Measurements from ENCODE around the gene CAMK2N1. TPM values are rescaled to one million over a fixed set of nuclear protein-coding genes. Genes with fewer than 3 reads are reported as not detected.

CAMK2N1 gene
- total RNA-seq, 1 experiment from 2014 or later: 4.7 TPM

DNA sequence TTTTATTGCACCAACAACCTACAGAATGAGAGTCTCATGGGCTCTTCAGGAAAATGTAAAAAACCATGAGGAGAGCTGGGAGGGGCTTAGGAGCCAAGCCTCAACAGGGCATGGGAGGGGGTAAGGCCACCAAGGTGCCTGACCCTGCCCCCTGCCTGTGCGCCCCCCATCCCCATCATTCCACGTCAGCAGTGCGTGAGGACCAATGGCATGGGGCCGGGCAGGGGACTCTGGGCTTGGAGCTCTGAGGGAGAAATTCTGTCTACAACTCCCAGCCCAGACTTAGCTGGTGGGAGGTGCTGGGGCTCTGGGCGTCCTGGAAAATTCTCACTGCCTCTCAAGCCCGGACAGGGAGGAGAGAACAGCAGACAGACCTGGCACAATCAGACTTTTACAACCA lies 5.2 kb upstream of the CAMK2N1 start:
- H3K27ac ChIP-seq: no peak overlapping the region
- no peaks in the 10 kb centered on the region for H3K36me3 ChIP-seq
- H3K4me1 ChIP-seq: peaks cover 11% of the 10 kb centered on the region
- H3K27me3 ChIP-seq: peaks cover 28% of the 10 kb centered on the region
- no peaks in the 10 kb centered on the region for H3K9me3 ChIP-seq (replicated peaks)
- no peak overlapping the region for H3K4me3 ChIP-seq
- DNase-seq: no peak

DNA sequence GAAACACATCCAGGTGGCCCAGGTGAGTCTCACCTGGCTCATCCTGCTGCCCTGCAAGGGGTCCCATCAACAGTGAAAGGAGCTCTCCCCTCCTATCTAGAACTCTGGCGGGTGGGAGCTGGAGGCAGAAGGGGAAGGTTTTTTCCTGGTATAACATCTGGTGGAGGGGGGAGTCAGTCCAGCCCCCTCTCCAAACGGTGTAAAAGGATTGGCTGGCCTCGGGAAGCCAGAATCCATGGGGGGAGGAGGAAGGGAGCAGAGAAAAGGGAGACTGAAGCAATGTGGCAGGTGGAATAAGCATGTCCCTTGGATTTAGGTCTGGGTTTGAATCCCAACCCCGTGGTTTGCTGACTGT lies 1.2 kb upstream of the CAMK2N1 start:
- Histone ChIP-seq H3K36me3 (no peaks in the 10 kb centered on the region), H3K27me3 (peaks cover 28% of the 10 kb centered on the region), H3K4me3 (no peak overlapping the region; the same call in 1 of the 2 replicates), H3K27ac (no peak overlapping the region), H3K9me3 (replicated peaks) (no peaks in the 10 kb centered on the region), H3K4me1 (peaks cover 10% of the 10 kb centered on the region; the same call in 1 of the 2 replicates)
- DNase-seq: peak in 1 of 2 experiments; percentile 41

DNA sequence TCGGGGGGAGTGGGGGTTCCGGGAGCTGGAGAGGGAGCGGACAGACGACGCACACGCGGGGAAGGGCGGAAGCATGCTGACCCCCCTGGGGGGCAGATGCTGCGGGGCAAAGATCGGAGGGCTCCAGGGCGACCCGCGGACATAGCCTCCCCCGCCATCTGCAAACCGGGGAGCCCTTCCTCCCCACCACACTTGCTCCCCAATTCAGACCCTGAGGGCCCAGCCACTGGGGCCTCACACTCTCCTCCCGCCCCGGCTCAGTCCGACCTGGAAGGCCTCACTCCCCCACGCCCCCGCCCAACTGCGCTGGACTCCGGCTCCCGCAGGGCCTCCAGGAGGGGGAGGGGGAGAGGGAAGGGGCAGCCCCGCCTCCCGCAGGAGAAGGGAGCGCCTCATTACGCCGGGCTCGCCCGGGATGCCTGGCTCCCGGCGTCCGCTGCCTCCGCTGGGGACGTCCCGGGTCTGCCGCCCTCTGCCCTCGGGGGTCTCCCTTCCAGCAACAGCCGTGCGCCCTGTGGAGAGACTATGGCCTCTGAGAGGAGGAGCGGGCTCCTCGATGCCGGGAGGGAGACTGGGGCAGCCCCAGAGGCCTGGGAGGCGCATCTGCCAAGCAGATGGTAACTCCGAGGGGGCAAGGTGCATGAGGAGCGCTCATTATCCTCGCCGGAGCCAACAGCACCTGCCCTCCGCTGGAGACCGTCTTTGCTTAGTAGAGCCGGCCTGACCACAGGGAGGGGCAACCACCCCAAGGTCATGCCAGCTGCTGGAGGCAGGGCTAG lies 636 bp upstream of the CAMK2N1 start:
- peak overlapping the region; percentile 38; the same call in 1 of the 2 replicates for H3K27ac ChIP-seq
- DNase-seq: peak; percentile 81 to 83
- no peaks in the 10 kb centered on the region for H3K36me3 ChIP-seq
- peaks cover 10% of the 10 kb centered on the region; the same call in 1 of the 2 replicates for H3K4me1 ChIP-seq
- peaks cover 25% of the 10 kb centered on the region for H3K27me3 ChIP-seq
- no peaks in the 10 kb centered on the region for H3K9me3 ChIP-seq (replicated peaks)
- H3K4me3 ChIP-seq: peak overlapping the region; percentile 78

DNA sequence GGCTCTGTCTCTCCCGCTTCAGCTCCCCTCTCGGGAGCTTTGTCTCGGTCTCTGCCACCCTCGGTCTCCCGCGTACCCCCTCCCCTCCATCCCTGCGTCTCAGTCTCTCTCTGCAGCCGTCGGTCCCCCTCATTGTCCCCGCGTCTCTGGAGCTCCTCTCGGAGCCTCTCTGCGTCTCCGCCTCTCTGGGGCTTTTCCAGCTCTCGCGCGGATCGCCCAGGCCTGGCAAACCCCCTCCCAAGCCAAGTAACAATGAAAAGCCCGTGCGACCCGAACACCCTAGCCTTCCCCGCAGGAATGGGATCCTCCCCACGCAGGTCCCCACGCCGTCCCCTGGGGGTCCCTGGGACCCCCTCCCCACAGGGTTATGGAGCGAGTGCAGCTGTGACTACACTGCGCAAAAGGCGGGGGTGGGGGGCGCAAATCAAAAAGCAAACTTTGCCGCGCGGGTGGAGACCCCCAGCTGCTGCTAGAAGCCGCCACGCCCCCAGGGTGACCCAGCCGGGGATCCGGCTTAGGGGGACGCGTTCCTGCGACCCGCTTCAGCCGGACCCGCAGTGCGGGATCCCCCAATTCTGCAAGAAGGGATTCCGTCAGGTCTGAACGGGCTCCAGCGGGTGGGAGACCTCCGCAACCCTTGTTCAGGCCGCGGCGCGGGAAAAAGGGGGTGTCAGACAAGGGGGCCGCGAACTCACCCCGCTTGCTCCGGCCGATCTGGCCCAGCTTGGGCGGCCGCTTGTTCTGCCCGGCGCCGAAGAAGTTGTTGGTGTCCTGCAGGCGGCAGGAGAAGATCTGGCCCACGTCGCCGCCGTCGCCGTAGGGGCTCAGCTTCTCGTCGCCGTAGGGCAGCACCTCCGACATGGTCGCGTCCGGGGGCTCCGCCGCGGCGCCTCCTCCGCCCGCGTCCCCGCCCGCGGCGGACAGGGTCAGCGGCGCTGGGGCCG lies 1.2 kb downstream of the CAMK2N1 start:
- Histone ChIP-seq H3K9me3 (replicated peaks) (no peaks in the 10 kb centered on the region), H3K36me3 (no peaks in the 10 kb centered on the region), H3K27me3 (peaks cover 15% of the 10 kb centered on the region), H3K27ac (no peak overlapping the region), H3K4me3 (peak overlapping the region; percentile 78), H3K4me1 (peaks cover 10% of the 10 kb centered on the region; the same call in 1 of the 2 replicates)
- peak; percentile 24 to 36 for DNase-seq

DNA sequence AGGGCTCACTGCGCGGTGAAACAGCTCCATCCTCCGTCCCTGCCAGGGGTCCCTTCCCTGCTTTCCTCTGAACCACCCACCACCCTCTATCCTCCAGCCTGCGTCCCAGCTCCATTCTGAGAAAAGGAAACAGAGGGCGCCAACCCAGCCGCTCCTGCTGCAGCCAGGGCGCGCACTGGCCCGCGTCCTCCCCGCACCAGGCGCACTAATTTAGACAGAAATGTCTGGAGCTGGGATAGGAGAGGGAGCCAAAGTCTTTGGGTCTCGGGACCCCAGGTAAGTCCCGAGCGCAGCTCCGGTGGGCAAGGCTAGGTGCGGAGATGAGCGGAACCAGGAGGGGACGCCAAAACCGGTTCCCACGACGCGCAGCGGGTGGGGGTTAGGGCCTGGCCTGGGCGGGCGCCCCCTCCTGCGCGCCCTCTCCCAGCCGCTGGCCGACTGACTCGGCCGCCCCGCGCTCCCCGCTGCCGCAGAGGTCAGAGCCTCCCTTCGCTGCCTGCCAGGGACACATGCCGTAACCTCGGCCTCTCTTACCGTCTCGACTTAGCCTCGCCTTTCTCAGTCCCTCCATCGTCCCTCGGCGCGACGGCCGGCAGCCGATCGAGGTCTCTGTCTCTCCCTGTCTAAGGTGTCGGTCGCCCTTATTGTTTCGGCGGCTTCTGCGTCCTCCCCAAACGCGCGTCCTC lies 2.0 kb downstream of the CAMK2N1 start:
- Histone ChIP-seq H3K9me3 (replicated peaks) (no peaks in the 10 kb centered on the region), H3K36me3 (no peaks in the 10 kb centered on the region), H3K27ac (no peak overlapping the region), H3K4me1 (peaks cover 10% of the 10 kb centered on the region; the same call in 1 of the 2 replicates), H3K27me3 (peaks cover 11% of the 10 kb centered on the region), H3K4me3 (no peak overlapping the region)
- DNase-seq: no peak

DNA sequence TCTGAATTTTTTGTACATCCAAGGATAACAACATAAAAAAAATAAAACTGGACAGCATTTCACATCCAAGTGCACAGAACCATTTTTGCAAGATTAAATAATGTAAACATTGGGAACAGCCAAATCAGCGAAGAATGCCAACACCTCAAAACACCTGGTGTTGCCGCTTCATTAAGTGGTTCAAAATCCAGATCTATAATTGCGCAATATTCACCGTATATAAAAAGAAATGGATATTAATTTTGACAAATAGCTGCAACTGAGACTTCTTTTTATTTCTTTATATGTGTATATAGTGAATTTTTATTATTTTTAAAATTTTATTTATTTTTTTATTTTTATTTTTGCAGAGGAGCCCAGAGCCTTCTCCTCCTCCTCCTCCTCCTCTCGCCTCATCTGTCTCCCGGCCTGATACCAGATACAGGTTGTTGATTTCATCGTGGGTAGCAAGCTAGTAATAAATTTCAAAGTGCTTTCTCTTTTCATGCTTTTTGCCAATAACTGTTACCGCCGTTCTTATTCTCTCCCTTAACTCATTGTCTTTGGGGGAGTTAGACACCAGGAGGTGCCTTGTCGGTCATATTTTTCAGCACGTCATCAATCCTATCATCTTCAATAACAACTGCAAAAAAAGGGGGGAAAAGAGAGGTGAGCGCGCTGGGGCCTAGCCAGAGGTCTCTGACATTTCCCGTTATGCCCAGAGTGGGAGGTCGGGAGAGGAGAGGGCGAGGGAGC lies 2.7 kb downstream of the CAMK2N1 start:
- Histone ChIP-seq H3K27ac (no peak overlapping the region), H3K36me3 (no peaks in the 10 kb centered on the region), H3K4me1 (peaks cover 17% of the 10 kb centered on the region), H3K9me3 (replicated peaks) (no peaks in the 10 kb centered on the region), H3K4me3 (no peak overlapping the region), H3K27me3 (peaks cover 11% of the 10 kb centered on the region)
- DNase-seq: no peak

DNA sequence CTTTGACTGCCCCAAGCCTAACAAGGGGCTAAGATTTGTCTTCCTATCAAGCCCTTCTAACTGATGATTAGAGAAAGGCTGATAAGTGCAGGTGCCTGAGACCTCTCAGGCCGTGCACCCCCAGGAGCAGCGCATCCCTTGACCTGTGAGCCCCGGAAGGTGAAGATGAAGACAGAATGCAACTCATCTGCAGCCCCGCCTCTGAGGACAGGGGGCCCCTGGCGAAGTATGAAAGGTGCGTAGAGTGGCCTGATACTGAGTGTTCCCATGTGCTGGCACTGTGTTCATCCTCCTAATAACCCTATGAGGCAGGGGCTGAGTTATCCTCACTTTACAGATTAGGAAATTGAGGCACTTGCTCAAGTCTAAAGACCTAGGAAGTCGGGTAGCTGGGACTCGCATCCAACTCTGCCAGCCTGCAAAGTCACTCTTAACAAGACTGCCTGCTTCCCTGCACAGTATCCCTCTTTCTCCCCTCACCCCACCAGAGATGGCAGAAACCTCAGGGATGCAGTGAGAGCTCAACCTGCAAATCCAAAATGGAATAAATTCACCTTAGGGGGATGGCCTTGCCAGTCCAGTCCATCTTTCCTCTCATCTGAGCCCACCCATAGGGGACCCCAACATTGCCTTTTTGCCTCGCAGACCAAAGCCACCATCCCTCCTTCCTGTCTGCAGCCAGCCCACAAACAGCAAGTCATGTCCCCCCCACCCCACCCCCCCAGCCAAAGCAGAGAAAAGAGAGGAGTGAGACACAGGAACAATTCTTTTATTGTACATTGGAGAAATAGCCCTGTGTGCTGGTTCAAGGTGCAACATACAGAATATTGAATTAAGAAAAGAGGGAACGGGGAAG lies 4.1 kb downstream of the CAMK2N1 start:
- peaks cover 31% of the 10 kb centered on the region for H3K4me1 ChIP-seq
- no peak overlapping the region for H3K27ac ChIP-seq
- H3K4me3 ChIP-seq: no peak overlapping the region
- H3K9me3 ChIP-seq (replicated peaks): no peaks in the 10 kb centered on the region
- no peaks in the 10 kb centered on the region for H3K36me3 ChIP-seq
- peaks cover 2% of the 10 kb centered on the region; the same call in 1 of the 2 replicates for H3K27me3 ChIP-seq
- DNase-seq: no peak

DNA sequence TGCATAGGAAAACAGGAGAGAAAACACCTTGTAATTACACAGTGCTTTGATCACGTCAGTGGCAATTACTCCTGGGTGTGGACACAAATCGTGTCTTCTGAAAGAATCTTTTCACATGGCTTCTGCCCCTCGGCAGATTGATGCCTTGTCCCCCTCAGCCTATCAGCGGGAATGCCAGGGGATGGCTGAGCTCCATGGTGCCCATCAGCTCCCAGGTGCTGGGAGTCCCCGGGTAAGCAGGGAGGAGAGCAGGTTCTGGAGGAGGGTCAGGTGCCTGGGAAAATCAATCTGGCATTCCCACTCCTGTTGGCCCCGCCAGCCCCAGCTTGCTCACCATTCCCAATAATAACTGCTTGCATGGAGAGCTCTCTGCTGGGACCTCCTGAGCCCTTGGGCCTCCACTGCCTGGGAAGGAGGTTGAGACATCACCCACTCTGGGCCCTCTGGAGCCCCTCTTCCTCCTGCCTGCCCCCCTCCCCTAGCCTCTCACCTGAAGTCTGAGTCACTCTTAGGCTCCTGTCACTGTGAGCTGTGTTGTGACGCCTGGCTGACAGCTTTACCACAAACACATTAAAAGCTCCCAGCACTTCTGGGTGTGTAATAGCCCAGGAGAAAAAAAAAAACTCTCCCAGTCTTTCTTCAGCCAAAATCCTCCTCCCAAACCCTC lies 4.9 kb downstream of the CAMK2N1 start:
- Histone ChIP-seq H3K27me3 (no peaks in the 10 kb centered on the region), H3K9me3 (replicated peaks) (no peaks in the 10 kb centered on the region), H3K4me3 (no peak overlapping the region), H3K36me3 (no peaks in the 10 kb centered on the region), H3K27ac (no peak overlapping the region), H3K4me1 (peaks cover 37% of the 10 kb centered on the region)
- DNase-seq: no peak

DNA sequence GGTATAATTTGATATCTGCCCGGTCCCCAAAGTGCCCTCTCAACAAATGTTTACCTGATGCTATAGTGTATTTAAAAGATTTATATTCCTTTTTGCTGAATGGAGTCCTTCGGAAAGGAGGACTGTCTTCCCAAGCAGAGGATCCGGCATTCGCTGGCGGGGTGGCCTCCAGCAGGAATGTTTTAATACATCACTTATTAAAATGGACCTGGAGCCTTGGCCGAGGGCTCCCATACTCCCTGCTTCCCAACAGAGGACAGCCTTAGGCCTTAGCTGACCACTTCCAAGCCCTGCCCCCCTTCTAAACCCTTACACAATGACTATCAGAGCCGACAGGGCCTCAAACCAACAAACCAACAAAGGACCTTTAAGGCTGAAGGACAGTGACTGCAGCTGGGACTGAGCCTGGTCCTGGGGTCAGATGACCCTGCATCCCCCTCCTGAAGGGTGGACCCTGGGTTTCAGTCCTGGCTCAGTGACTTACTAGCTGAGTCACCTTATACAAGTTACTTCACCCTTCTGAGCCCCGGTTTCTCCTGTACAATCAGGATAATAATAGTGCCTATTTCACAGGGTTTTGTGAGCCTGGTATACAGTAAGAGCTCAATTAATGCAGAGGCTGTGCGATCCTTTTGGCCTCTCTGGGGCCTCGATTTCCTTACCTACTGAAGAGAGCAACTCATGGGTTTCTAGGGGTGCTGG lies 5.6 kb downstream of the CAMK2N1 start:
- H3K36me3 ChIP-seq: no peaks in the 10 kb centered on the region
- DNase-seq: no peak
- H3K27me3 ChIP-seq: no peaks in the 10 kb centered on the region
- H3K9me3 ChIP-seq (replicated peaks): no peaks in the 10 kb centered on the region
- H3K4me1 ChIP-seq: peaks cover 37% of the 10 kb centered on the region
- H3K4me3 ChIP-seq: no peak overlapping the region
- H3K27ac ChIP-seq: no peak overlapping the region

DNA sequence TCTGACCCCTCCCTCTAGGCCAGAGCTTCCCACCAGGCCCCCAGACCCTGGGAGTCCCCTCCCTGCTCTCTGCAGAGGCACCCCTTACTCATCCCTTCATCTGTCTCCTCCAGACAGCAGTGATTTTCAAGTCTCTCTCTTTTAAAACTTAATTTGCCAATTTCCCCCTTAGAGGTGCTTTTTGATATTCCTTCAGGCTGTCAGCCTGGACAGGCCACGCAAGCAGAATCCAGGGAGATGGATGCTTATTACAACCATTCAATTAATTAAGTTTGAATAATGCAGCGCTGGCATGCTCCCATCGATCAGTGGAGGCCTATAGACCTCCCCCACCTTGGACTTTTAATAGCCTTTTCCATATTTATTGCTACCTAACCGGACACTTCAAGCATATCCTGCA lies 6.2 kb downstream of the CAMK2N1 start:
- no peaks in the 10 kb centered on the region for H3K27me3 ChIP-seq

DNA sequence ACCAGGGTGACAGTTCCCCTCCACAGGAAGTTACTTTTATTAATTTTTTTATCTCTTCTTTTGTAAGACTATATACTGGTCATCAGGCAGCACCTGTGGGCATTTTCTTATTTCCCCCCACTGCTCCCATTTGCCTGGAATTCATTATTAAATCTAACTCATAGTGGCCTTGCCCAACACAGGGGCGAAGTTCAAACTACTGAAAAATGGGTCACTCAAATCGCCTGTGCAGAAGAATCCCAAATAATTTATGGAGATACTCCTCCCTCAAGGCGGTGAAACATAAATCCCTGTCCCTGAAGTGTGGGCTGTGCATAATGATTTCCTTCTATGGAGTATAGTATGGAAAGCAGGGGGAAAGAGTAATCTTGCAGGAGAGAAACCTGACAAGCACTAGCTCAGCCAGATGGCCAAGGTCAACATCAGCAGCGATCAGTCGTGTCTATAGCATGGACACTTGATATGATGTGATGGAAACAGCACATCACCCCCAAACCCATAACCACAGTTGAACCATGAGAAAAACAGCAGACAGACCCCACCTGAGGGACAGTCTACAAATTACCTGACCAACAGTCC lies 7.9 kb downstream of the CAMK2N1 start:
- H3K27me3 ChIP-seq: no peaks in the 10 kb centered on the region
- no peak for DNase-seq
- peaks cover 30% of the 10 kb centered on the region for H3K4me1 ChIP-seq

More for the DNA sequence above, 6.2 kb downstream of the CAMK2N1 start:
- no peaks in the 10 kb centered on the region for H3K36me3 ChIP-seq
- no peak overlapping the region for H3K4me3 ChIP-seq
- H3K27ac ChIP-seq: no peak overlapping the region
- no peaks in the 10 kb centered on the region for H3K9me3 ChIP-seq (replicated peaks)
- DNase-seq: no peak
- H3K4me1 ChIP-seq: peaks cover 37% of the 10 kb centered on the region

DNA sequence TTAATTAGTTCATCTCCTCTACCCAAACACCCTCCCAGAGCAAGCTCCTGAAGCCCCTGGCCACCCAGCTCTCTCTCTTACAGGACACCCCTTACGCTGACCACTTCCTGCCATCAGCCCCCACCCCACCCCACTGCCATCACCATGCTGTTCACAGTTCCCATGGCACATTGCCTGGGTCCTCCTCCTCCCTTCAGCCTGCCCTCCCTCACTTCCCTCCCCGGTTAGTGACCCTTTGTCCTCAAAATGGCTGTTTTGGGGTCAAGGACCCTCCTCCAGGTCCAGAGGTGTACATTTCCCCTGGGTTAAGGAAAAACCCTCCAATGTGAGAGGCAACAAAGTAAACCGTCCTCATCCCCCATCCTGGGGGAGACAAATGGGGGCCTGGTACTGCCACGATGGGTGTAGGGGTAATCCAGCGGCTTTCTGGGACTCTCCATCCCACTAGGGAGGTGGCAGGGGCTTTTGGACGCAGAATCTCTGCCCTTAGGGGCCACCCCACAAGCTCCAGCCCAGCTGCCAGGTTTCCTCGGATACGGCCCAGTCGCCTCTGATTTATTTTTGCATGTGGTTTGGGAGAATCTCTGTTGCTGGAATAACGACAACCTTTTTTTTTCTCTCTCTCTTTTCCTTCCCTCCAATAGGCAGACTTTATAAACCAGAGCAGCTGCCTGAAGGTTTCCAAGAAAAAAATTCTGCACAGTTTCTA lies 8.5 kb downstream of the CAMK2N1 start:
- H3K36me3 ChIP-seq: no peaks in the 10 kb centered on the region
- H3K4me3 ChIP-seq: peak overlapping the region; percentile 2; the same call in 1 of the 2 replicates
- H3K4me1 ChIP-seq: peaks cover 28% of the 10 kb centered on the region
- no peaks in the 10 kb centered on the region for H3K27me3 ChIP-seq
- H3K27ac ChIP-seq: peak overlapping the region; percentile 29; the same call in 1 of the 2 replicates
- DNase-seq: peak; percentile 63 to 77
- no peaks in the 10 kb centered on the region for H3K9me3 ChIP-seq (replicated peaks)

More for the DNA sequence above, 7.9 kb downstream of the CAMK2N1 start:
- Histone ChIP-seq H3K36me3 (no peaks in the 10 kb centered on the region), H3K27ac (no peak overlapping the region), H3K4me3 (no peak overlapping the region), H3K9me3 (replicated peaks) (no peaks in the 10 kb centered on the region)
